Tibial artery (tissue), 4 donors: ENCODE results near the gene TRDMT1.

ENCODE experiments used
- DNase-seq, 2 donors: peaks; one replicate each; pipeline ENCODE4 v3.0.0-alpha.2; 2019
- H3K27ac ChIP-seq, 2 donors: fragments of 200-600 bp; sonication (generic) in 1 of 2; 1 replicate in 1 of 2; 2 replicates in 1 of 2; pipeline ENCODE4 v1.5.1; 2018 to 2019; ENCODE audit warnings: mild to moderate bottlenecking in 1 of 2
- H3K27me3 ChIP-seq, 2 donors: fragments of 200-600 bp; sonication (generic) in 1 of 2; one replicate each; pipeline versions ENCODE4 v1.5.1 to v1.6.0; 2016 to 2019
- H3K36me3 ChIP-seq, 3 donors: fragments of 200-600 bp; sonication (generic) in 2 of 3; one replicate each; pipeline ENCODE4 v1.5.1; 2016 to 2019; ENCODE audit warnings: mild to moderate bottlenecking in 2 of 3
- H3K4me1 ChIP-seq, 4 donors: fragments of 200-600 bp; sonication (generic) in 2 of 4; 1 replicate in 3 of 4; 2 replicates in 1 of 4; pipeline ENCODE4 v1.5.1; 2016 to 2019
- H3K4me3 ChIP-seq, 2 donors: fragments of 200-600 bp; sonication (generic) in 1 of 2; 1 replicate in 1 of 2; 2 replicates in 1 of 2; pipeline ENCODE4 v1.5.1; 2018 to 2019; ENCODE audit warnings: mild to moderate bottlenecking in 2 of 2
- H3K9me3 ChIP-seq, 3 donors: fragments of 200-600 bp; sonication (generic) in 1 of 3; one replicate each; pipeline ENCODE4 v1.5.1; 2016 to 2019
- intact Hi-C: fragments of 100-400 bp; cut with DNase I; formaldehyde crosslinking; loops from one replicate; pipeline ENCODE4 v1.15.0; 2023; ENCODE audit warnings: low total_unique reads
- TF ChIP-seq, protein P1 (sequence below), 2 experiments: fragments of 200-600 bp in 1 of 2; fragments of 450-650 bp in 1 of 2; IDR thresholded peaks; one replicate each; pipeline ENCODE4 v1.5.1; 2017 to 2019; ENCODE audit warnings: antibody characterized with exemption in 2 of 2, mild to moderate bottlenecking in 1 of 2, moderate library complexity in 1 of 2

TRDMT1 gene

DNA sequence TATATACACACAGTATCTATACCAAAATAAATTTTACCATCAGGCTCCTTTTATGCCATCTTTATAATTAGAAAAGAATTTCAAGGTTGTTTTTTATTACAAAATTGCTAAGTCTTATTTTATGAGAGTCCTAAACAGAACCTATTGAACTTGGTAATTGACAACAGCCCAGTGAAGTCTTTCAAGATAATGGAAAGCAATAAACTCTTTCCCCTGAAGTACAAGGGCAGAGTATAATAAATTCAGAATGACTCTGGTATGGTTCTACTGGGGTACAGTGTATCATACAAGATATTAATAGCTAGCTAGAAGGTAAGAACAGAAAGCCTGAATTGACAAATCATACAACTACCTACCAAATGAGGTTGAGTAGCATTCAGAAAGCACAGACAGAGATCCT lies 45.6 kb downstream of the TRDMT1 start:
- Histone ChIP-seq H3K4me3 (no peak overlapping the region), H3K4me1 (peaks cover 0 to 70% (median 22%) of the 10 kb centered on the region in 4 donors), H3K27me3 (no peaks in the 10 kb centered on the region), H3K36me3 (no peaks in the 10 kb centered on the region), H3K27ac (peak overlapping the region; percentile 81 to 83), H3K9me3 (no peaks in the 10 kb centered on the region)
- no peak for DNase-seq
- intact Hi-C loops, result no loop called here
- TF ChIP-seq, protein P1, sequence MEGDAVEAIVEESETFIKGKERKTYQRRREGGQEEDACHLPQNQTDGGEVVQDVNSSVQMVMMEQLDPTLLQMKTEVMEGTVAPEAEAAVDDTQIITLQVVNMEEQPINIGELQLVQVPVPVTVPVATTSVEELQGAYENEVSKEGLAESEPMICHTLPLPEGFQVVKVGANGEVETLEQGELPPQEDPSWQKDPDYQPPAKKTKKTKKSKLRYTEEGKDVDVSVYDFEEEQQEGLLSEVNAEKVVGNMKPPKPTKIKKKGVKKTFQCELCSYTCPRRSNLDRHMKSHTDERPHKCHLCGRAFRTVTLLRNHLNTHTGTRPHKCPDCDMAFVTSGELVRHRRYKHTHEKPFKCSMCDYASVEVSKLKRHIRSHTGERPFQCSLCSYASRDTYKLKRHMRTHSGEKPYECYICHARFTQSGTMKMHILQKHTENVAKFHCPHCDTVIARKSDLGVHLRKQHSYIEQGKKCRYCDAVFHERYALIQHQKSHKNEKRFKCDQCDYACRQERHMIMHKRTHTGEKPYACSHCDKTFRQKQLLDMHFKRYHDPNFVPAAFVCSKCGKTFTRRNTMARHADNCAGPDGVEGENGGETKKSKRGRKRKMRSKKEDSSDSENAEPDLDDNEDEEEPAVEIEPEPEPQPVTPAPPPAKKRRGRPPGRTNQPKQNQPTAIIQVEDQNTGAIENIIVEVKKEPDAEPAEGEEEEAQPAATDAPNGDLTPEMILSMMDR (IDR thresholded peaks at IDR 0.05), result no peak

DNA sequence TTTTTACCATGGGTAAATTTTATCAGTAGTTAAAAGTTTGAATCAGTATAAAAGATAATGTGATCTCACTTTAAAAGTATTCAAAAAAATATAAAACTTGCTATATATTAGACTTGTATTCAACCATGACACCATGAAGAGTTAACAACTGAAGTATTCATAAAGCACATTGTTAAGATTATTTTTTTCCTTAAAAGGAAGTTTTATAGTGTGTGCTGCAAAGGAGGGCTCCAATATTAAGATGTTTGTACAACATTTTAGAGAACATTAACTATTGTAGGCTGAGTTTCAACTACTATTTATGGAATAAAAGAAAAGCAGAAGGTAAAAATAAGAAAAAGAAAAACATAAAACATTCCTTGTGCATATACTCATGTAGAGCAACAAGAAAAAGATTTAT lies 47.4 kb downstream of the TRDMT1 start:
- Histone ChIP-seq H3K4me1 (peaks cover 0 to 70% (median 22%) of the 10 kb centered on the region in 4 donors), H3K27ac (peak overlapping the region; percentile 81 to 83), H3K9me3 (no peaks in the 10 kb centered on the region), H3K27me3 (no peaks in the 10 kb centered on the region), H3K4me3 (no peak overlapping the region), H3K36me3 (no peaks in the 10 kb centered on the region)
- no peak for DNase-seq
- TF ChIP-seq, protein P1 (IDR thresholded peaks at IDR 0.05), result no peak
- intact Hi-C loops, result no loop called here

DNA sequence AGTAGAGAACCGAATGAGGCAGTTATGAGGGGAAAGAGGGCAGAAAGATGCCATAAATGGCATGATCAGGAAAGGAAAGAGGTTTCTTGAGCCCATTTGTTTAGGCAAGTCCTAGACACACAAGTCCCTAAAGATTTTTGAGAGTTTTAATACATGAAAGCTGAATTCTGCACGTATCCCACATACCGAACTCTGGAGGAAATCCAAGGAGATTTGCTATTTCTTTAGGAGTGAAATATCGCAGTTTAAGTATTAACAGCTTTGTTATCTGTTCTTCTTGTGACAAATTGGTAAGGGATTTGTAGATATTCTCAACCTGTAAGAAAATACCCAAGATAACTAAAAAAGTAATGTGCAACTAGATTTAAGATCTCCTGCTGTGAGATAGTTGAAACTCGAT lies 48.2 kb downstream of the TRDMT1 start:
- no peak for DNase-seq
- Histone ChIP-seq H3K4me3 (no peak overlapping the region), H3K36me3 (no peaks in the 10 kb centered on the region), H3K27me3 (no peaks in the 10 kb centered on the region), H3K4me1 (peaks cover 0 to 70% (median 22%) of the 10 kb centered on the region in 4 donors), H3K27ac (peak overlapping the region; percentile 81 to 83), H3K9me3 (no peaks in the 10 kb centered on the region)
- TF ChIP-seq, protein P1 (IDR thresholded peaks at IDR 0.05), result no peak
- intact Hi-C loops, result no loop called here

DNA sequence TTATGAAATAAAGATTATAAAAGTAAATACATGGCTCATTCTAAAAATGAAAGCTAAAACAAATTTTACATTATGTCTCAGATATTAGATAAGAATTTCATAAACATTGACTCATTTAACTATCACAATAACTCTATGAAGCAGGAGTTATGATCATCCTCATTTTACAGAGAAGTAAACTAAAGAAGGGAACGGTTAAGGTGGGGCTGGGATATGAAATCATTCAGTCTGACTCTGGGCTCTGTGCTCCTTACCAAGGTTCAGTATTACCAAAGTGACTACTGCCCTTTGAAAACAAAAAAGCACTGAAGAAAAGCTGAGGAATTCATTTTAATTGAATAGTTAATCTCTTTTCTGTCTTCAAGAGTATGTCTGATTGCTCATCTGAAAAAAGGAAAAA lies 49.8 kb downstream of the TRDMT1 start:
- H3K27me3 ChIP-seq, result no peaks in the 10 kb centered on the region
- no peaks in the 10 kb centered on the region for H3K36me3 ChIP-seq
- no peak for DNase-seq
- no peak overlapping the region for H3K4me3 ChIP-seq
- peaks cover 0 to 55% (median 22%) of the 10 kb centered on the region in 4 donors for H3K4me1 ChIP-seq
- intact Hi-C loops, result no loop called here
- peak overlapping the region; percentile 81 to 83 for H3K27ac ChIP-seq
- no peaks in the 10 kb centered on the region for H3K9me3 ChIP-seq
- TF ChIP-seq, protein P1 (IDR thresholded peaks at IDR 0.05), result no peak

DNA sequence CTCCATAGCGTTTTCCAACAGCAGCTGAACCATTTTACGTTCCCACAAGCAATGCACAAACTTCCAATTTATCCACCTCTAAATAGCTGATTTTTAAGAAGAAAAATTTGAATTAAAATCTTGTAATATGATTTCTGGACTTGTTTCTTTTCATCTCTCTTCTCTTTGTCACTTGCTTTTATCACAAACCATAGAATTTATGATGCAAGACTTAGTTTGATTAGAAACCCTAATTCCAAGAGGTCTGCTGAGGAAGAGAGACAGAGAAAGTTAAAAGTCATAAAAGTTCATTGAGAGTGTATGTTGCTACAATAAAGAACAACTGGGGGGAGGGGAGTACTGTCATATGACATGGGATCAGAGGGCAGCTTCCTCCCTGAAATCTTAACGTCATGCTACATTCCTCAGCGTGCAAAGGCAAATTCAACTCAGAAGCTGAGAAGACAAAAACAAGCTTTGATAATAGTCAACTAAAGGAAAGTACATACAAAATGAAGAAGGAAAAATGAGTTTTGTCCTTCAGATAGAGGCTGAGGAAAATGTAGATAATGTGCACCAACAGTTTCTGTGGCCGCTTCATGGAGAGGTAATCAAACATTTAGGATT lies 53.5 kb downstream of the TRDMT1 start:
- Histone ChIP-seq H3K9me3 (no peaks in the 10 kb centered on the region), H3K4me1 (peaks cover 0 to 33% (median 7%) of the 10 kb centered on the region in 4 donors), H3K4me3 (no peak overlapping the region), H3K36me3 (no peaks in the 10 kb centered on the region), H3K27me3 (no peaks in the 10 kb centered on the region), H3K27ac (no peak overlapping the region)
- DNase-seq, result no peak
- TF ChIP-seq, protein P1 (IDR thresholded peaks at IDR 0.05), result no peak
- intact Hi-C loops, result no loop called here

DNA sequence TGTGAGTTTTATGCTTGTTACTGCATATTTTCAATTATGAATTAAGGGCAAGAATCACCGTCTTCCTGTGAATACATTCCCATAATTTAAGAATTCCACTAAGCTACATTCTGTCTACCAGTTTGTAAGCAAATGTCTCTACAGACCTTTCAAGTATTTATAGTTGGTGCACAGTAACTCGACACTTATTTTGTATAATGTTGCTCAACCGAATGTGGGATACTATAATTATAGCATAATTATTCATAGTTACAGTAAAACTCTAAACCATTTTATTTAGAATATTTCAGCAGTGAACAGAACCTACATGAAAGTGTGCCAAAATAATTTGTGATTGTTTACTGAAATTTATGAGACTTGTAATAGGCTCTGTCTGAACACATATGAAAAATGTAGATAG lies 54.6 kb downstream of the TRDMT1 start:
- H3K36me3 ChIP-seq, result no peaks in the 10 kb centered on the region
- no peaks in the 10 kb centered on the region for H3K27me3 ChIP-seq
- peaks cover 0 to 33% (median 8%) of the 10 kb centered on the region in 4 donors for H3K4me1 ChIP-seq
- no peak overlapping the region for H3K27ac ChIP-seq
- intact Hi-C loops, result no loop called here
- no peaks in the 10 kb centered on the region for H3K9me3 ChIP-seq
- H3K4me3 ChIP-seq, result no peak overlapping the region
- TF ChIP-seq, protein P1 (IDR thresholded peaks at IDR 0.05), result no peak
- no peak for DNase-seq
